Measurements from ENCODE around the gene MFAP5. TPM values are rescaled to one million over a fixed set of nuclear protein-coding genes. Genes with fewer than 3 reads are reported as not detected.

The MFAP5 gene
- total and polyA plus RNA-seq, 12 donors: 12.3 to 53.0 (median 25.2) TPM

GRCh38 chr12:8661016-8661415 lies 1.6 kb downstream of the MFAP5 start:
- TF ChIP-seq CTCF (IDR thresholded peaks at IDR 0.05): no peak
- Histone ChIP-seq H3K27me3 (no peaks in the 10 kb centered on the region), H3K4me1 (peaks cover 0 to 9% (median 0%) of the 10 kb centered on the region in 9 donors), H3K4me3 (peak overlapping the region in 4 of 10 donors; percentile 6 to 40 (median 27)), H3K9me3 (peaks cover 0 to 6% (median 0%) of the 10 kb centered on the region in 11 donors), H3K27ac (peak overlapping the region in 1 of 10 donors; percentile 7), H3K36me3 (no peaks in the 10 kb centered on the region)
- 71 to 80% methylated on average over 3 of the region's 3 CpGs for WGBS, 2 donors
- ATAC-seq (no peak), DNase-seq (no peak)
- intact Hi-C loops (cut with DNase I): no loop called here

GRCh38 chr12:8658346-8658745 lies 4.3 kb downstream of the MFAP5 start:
- intact Hi-C loops (cut with DNase I): loop anchor here in 1 of 10 donors (10.0 kb wide), 1 partner anchor 386 kb away; no protein-coding TSS in a partner anchor
- ATAC-seq: peak in 1 of 8 donors; percentile 26
- H3K27me3 ChIP-seq: no peaks in the 10 kb centered on the region
- 26 to 27% methylated on average over 1 of the region's 1 CpG for WGBS, 2 donors
- H3K27ac ChIP-seq: no peak overlapping the region
- peaks cover 0 to 2% (median 0%) of the 10 kb centered on the region in 9 donors for H3K4me1 ChIP-seq
- no peaks in the 10 kb centered on the region for H3K36me3 ChIP-seq
- no peak for DNase-seq
- no peak overlapping the region for H3K4me3 ChIP-seq
- TF ChIP-seq CTCF (IDR thresholded peaks at IDR 0.05): no peak
- peaks cover 0 to 6% (median 0%) of the 10 kb centered on the region in 11 donors for H3K9me3 ChIP-seq

GRCh38 chr12:8655421-8655820 lies 7.2 kb downstream of the MFAP5 start:
- H3K27ac ChIP-seq: no peak overlapping the region
- no peaks in the 10 kb centered on the region for H3K27me3 ChIP-seq
- TF ChIP-seq CTCF (IDR thresholded peaks at IDR 0.05): no peak
- H3K4me3 ChIP-seq: no peak overlapping the region
- no peak for DNase-seq
- no peak for ATAC-seq
- intact Hi-C loops (cut with DNase I): loop anchor here in 1 of 10 donors (10.0 kb wide), 1 partner anchor 389 kb away; no protein-coding TSS in a partner anchor
- peaks cover 0 to 6% (median 0%) of the 10 kb centered on the region in 11 donors for H3K9me3 ChIP-seq
- no peaks in the 10 kb centered on the region for H3K4me1 ChIP-seq
- no peaks in the 10 kb centered on the region for H3K36me3 ChIP-seq
- 81% methylated on average over 6 of the region's 6 CpGs for WGBS, 2 donors

GRCh38 chr12:8648576-8649205 lies 13.9 kb downstream of the MFAP5 start:
- Histone ChIP-seq H3K4me1 (no peaks in the 10 kb centered on the region), H3K9me3 (no peaks in the 10 kb centered on the region), H3K36me3 (no peaks in the 10 kb centered on the region), H3K27me3 (peaks cover 0 to 3% (median 0%) of the 10 kb centered on the region in 7 donors), H3K4me3 (no peak overlapping the region), H3K27ac (no peak overlapping the region)
- no peak for TF ChIP-seq CTCF (IDR thresholded peaks at IDR 0.05)
- DNase-seq (no peak), ATAC-seq (no peak)
- intact Hi-C loops (cut with DNase I): no loop called here
- 83 to 84% methylated on average over 8 of the region's 8 CpGs for WGBS, 2 donors
